CD4-positive, alpha-beta T cell treated with Interferon gamma for 1 hour (primary cell): ENCODE results near the gene FCRLA.
"Not testable (repeated sequence)": the region's sequence is repeated elsewhere in the genome, so short reads cannot be mapped to it uniquely, and the experiment has no call there.

Experiments
- DNase-seq: peaks from one replicate; pipeline ENCODE4 v3.0.0-alpha.2; 2020

Gene FCRLA

GRCh38 chr1:161706482-161707347 lies at the start of gene FCRLA:
Gene FCRLA, plus strand, starts transcription at chr1:161707229. Its CDS starts 36 bp downstream, at chr1:161707265.
- DNase-seq = no peak

DNA sequence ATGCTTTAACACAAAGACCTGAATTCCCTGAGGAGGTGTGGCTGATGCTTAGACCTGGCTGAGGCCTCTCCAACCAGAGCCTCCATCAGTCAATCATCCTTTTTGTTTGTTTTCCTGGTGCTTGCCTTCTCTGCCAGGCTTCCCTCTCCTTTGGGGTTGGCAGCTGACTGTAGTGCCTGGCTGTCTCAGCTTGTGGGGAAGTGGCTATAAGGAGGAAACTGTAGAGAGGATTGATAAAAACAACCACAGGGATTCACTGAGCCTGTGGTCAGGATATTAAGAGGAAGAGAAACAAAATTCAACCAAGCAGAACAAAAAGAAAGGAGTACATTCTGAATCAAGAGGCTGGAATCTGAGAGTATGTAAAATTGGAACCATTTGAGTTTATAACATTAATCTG lies 48.5 kb upstream of the FCRLA start:
- DNase-seq = not testable (repeated sequence)

- DNase-seq = not testable (repeated sequence)
Measured at GRCh38 chr1:161661660-161662311, 45.2 kb upstream of the FCRLA start.

GRCh38 chr1:161662684-161663339 lies 44.2 kb upstream of the FCRLA start, which contains the start of gene FCGR2B:
Gene FCGR2B, plus strand, starts transcription at chr1:161663143. Its CDS starts 99 bp downstream, at chr1:161663242.
- not testable (repeated sequence) for DNase-seq

DNA sequence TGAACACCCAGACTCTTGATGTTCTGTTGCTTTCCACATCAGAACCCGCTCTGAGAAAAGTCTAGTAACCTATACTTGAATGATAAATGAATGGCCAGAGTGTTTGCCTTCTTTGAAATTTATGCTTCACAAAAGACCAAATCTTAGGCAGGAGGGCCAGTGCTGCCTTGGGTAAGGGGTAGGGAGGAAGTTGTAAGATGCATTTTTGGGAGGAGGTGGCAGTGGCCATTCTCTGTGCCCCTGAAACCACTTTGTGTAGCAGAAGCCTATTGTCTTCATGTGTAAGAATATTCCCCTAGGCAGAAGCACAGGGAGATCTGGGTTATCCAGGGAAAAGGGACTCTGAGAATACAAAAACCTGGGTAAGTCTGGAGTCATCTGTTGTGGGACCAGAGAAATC lies 43.5 kb upstream of the FCRLA start:
- not testable (repeated sequence) for DNase-seq

DNA sequence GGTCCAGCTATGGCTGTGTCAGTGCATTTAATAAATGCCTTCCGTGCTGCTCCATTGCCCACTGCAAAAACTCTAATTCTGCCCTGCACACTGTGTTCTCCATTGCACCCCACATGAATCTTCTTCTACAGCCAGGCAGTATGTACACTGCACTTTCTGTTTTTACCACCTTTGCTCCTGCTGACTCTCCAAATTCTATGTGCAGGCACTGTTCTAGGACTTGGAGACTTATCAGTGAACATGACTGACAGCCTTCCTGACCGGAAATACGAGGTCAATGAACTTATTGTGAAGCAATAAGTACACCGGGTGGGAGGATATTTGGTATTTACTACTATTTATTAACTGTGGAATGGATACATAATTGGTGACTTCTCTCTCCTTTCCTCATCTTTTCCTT lies 42.3 kb upstream of the FCRLA start:
- DNase-seq = not testable (repeated sequence)

- not testable (repeated sequence) for DNase-seq
Measured at GRCh38 chr1:161671045-161672020, 35.7 kb upstream of the FCRLA start.

DNA sequence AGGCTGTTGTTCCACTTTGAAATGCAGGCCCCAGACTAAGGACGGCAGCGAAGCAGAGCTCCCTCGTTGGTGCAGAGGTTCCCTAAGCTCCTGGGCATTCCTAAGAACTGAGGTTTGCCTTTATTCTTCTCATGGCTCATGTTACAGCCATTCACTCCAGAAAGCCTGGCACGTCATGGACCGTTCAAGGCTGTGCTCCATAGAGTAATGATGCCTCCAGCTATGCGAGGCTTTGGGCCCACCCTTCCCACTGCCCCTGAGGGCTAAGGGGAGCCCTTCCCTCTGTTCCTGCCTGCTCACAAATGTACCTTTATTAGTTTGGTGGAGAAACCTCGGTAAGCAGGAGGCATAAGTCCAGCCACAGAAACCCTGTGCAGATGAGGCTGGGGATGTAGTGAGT lies 33.6 kb upstream of the FCRLA start:
- DNase-seq = not testable (repeated sequence)

DNA sequence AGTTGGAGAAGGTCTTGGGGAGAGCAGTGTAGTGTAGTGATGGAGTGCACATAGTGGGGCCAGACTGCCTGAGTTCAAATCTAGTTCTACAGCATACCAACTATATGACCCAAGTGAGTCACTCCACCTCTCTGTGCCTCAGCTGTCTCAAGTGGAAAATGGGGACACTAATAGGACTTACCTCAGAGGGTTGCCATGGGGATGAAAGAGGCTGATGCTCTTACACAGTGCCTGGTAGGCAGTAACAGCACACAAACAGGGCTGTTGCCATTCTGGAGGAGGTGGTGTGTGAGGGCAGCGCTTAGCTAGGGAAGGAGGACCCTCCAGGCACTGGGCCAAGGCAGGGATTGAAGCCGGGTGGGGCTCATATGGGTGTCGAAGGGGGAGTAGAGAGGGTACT lies 32.6 kb upstream of the FCRLA start:
- DNase-seq = not testable (repeated sequence)

DNA sequence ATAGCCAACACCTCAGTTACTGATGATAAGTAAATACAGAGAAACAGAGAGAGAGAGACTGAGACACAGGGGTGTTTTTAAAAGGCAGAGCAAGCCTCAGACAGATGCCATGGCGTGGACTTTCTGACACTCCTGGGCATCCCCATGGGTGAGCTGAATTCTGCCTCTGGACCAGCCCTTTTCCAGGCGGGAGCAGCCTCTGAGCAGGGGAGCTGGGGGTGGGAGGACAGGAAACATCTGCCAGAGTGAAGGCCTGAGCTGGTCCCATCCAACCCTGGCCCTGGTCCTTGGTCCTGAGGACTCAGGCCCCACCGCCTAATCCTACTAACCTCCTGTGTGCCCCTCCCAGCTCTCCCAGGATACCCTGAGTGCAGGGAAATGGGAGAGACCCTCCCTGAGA lies 32.1 kb upstream of the FCRLA start:
- not testable (repeated sequence) for DNase-seq

DNA sequence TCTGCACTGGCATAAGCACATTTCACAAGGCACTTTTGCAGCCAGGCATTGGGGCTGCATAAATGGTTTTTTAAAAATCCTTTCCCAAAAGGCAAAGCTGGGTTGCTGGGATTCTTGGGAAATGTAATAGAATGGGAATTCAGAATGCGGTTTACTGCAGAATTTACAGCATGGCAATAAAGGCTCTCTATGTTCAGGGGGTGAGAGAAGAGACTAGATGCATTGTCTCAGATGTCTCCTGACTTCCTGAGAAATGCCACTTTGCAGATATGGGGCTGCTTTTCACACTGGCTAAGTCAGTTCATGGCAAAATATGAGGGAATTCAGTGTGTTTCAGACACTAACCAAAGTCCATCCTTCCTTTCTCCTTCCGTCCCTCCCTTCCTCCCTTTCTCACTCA lies 30.6 kb upstream of the FCRLA start:
- DNase-seq = no peak

DNA sequence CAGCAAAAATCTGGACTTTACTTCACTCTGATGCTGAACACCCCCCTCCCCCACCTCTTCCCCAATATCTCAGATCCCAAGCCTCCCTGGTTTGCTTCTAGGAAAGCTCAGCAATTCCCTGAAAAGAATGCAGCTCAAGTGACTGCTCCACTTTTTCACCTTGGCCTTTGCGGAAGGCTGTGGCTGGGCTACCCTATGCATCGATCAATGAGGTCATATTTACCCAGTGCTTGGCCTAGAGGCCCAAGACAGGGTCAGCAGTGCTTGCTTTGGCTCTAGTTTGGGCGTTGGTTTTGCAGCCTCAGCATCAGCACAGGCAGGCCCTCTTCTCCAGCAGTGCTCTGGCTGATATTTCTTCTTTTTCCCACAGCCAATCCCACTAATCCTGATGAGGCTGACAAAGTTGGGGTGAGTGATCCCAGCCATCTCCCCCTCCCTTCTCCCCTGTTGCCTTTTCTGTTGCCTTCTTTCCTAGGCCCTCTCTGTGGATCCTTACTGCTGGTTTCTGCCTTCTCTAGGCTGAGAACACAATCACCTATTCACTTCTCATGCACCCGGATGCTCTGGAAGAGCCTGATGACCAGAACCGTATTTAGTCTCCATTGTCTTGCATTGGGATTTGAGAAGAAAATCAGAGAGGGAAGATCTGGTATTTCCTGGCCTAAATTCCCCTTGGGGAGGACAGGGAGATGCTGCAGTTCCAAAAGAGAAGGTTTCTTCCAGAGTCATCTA lies 29.9 kb upstream of the FCRLA start:
- no peak for DNase-seq

GRCh38 chr1:161678500-161678899 lies 28.5 kb upstream of the FCRLA start:
- no peak for DNase-seq

GRCh38 chr1:161681879-161682278 lies 25.1 kb upstream of the FCRLA start:
- no peak for DNase-seq

- no peak for DNase-seq
Measured at GRCh38 chr1:161688946-161689345, 18.1 kb upstream of the FCRLA start.

GRCh38 chr1:161691846-161692245 lies 15.2 kb upstream of the FCRLA start:
- no peak for DNase-seq

GRCh38 chr1:161693020-161693712 lies 13.9 kb upstream of the FCRLA start:
- DNase-seq = not testable (repeated sequence)

- not testable (repeated sequence) for DNase-seq
Measured at GRCh38 chr1:161698302-161698701, 8.7 kb upstream of the FCRLA start.

- DNase-seq = no peak
Measured at GRCh38 chr1:161702250-161702649, 4.8 kb upstream of the FCRLA start.

DNA sequence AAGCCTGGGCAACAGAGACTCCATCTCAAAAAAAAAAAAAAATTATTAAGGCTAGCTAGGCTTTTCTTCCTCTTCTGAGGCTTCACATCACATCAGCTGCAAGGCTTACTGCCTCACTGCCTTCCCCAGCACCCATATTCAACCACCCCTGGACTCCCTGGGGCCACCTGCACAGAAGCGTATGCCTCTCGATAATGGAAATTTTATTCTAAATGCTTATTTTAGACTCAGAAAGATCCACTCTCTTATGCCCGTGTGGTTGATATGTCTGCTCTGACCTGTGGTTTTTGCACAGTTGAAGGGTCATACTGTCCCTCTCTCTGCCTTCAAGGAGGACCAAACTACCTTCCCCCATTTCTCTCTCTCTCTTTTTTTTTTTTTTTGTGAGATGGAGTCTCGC lies 1.5 kb upstream of the FCRLA start:
- peak; percentile 38 for DNase-seq

DNA sequence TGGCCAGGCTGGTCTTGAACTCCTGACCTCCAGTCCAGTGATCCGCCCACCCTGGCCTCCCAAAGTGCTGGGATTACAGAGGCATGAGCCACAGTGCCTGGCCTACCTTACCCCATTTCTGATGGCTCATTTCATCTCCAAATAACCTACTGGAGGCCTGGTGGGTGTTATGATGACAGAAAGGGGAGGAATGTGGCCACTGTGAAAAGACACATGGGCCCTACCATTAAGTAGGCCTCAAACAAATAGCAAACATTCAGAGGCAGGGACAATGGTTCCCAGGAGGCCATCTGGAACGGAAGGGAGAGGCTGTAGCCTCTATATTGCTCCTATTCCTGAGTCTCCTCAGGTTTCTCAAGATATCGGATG lies 932 bp upstream of the FCRLA start:
- DNase-seq = no peak
